ENCODE measurements around the gene PHF14. TPM values are rescaled to one million over a fixed set of nuclear protein-coding genes. Genes with fewer than 3 reads are reported as not detected.

Gene PHF14
- total and polyA plus RNA-seq, 12 donors = 8.0 to 54.5 (median 30.6) TPM

- no peaks in the 10 kb centered on the region for H3K9me3 ChIP-seq (replicated peaks in 1 of 3)
- TF ChIP-seq POLR2A (IDR thresholded peaks at IDR 0.05) (no peak), CTCF (IDR thresholded peaks at IDR 0.05) (no peak)
- H3K27ac ChIP-seq = no peak overlapping the region
- no peak overlapping the region for H3K4me3 ChIP-seq
- no peak for DNase-seq
- WGBS, 4 donors = 97 to 100% (median 100%) methylated on average over 1 of the region's 1 CpG
- intact Hi-C loops (cut with DNase I) = no loop called here
- H3K27me3 ChIP-seq = no peaks in the 10 kb centered on the region
- H3K4me1 ChIP-seq (replicated peaks in 1 of 2) = peaks cover 0 to 3% of the 10 kb centered on the region in 2 donors
- H3K36me3 ChIP-seq (replicated peaks in 1 of 2) = no peaks in the 10 kb centered on the region
These were observed 187.8 kb downstream of the PHF14 start for GRCh38 chr7:11161499-11161898.

GRCh38 chr7:11163220-11163619, 189.5 kb downstream of the PHF14 start:
- Histone ChIP-seq H3K4me3 (no peak overlapping the region), H3K9me3 (replicated peaks in 1 of 3) (no peaks in the 10 kb centered on the region), H3K36me3 (replicated peaks in 1 of 2) (no peaks in the 10 kb centered on the region), H3K27me3 (no peaks in the 10 kb centered on the region), H3K4me1 (replicated peaks in 1 of 2) (peaks cover 0 to 3% of the 10 kb centered on the region in 2 donors), H3K27ac (no peak overlapping the region)
- 90 to 100% (median 97%) methylated on average over 1 of the region's 1 CpG for WGBS, 4 donors
- intact Hi-C loops (cut with DNase I) = no loop called here
- no peak for DNase-seq
- TF ChIP-seq POLR2A (IDR thresholded peaks at IDR 0.05) = no peak
- TF ChIP-seq CTCF (IDR thresholded peaks at IDR 0.05) = no peak

GRCh38 chr7:11166051-11166450, 192.4 kb downstream of the PHF14 start:
- 79 to 93% (median 89%) methylated on average over 1 of the region's 1 CpG for WGBS, 4 donors
- H3K27ac ChIP-seq = no peak overlapping the region
- no peaks in the 10 kb centered on the region for H3K36me3 ChIP-seq (replicated peaks in 1 of 2)
- H3K9me3 ChIP-seq (replicated peaks in 1 of 3) = no peaks in the 10 kb centered on the region
- intact Hi-C loops (cut with DNase I) = no loop called here
- DNase-seq = no peak
- no peak for TF ChIP-seq CTCF (IDR thresholded peaks at IDR 0.05)
- TF ChIP-seq POLR2A (IDR thresholded peaks at IDR 0.05) = no peak
- peaks cover 0 to 3% of the 10 kb centered on the region in 2 donors for H3K4me1 ChIP-seq (replicated peaks in 1 of 2)
- H3K4me3 ChIP-seq = no peak overlapping the region
- H3K27me3 ChIP-seq = no peaks in the 10 kb centered on the region

DNA sequence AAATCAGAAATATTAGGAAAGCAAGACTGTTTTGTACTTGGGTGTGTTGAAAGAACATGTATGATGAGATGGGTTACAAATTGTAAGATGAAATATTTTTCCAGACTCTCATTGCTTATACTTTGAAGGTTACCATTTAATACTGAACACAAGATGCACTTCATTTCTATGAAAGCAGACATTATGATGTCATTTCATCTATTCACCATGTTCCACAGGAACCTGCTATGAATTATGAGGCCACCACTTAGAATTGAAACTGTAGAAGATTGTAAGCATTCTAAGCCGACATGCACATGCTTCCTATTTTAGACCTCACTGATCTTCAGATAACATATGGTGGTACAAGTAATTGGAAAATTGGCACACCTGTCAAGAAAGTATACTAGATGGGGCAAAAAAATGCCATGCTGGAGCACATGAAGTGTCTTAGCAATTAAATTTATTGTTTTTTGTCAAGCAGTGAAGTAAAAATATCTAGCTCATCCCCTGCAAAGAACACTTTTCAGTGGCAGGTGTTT, 195.0 kb downstream of the PHF14 start:
- H3K27ac ChIP-seq = no peak overlapping the region
- intact Hi-C loops (cut with DNase I) = no loop called here
- DNase-seq = no peak
- H3K9me3 ChIP-seq (replicated peaks in 1 of 3) = no peaks in the 10 kb centered on the region
- no peak overlapping the region for H3K4me3 ChIP-seq
- H3K4me1 ChIP-seq (replicated peaks in 1 of 2) = peaks cover 0 to 3% of the 10 kb centered on the region in 2 donors
- 74 to 82% (median 80%) methylated on average over 1 of the region's 1 CpG for WGBS, 4 donors
- TF ChIP-seq POLR2A (IDR thresholded peaks at IDR 0.05) (no peak), CTCF (IDR thresholded peaks at IDR 0.05) (no peak)
- H3K36me3 ChIP-seq (replicated peaks in 1 of 2) = no peaks in the 10 kb centered on the region
- H3K27me3 ChIP-seq = no peaks in the 10 kb centered on the region

Data from adrenal gland (tissue), 12 donors.